NOMO-1 treated with dmso at 0.1 percent for 144 hours (cell line): Measurements from ENCODE around the gene GAN.

Experiments
- DNase-seq: peaks from one replicate; lab custom pipeline; 2025; ENCODE audit not compliant: unreplicated experiment; lab: John Stamatoyannopoulos, UW

GAN gene

GRCh38 chr16:81349608-81350305, 35.0 kb downstream of the GAN start:
- no peak for DNase-seq

DNA sequence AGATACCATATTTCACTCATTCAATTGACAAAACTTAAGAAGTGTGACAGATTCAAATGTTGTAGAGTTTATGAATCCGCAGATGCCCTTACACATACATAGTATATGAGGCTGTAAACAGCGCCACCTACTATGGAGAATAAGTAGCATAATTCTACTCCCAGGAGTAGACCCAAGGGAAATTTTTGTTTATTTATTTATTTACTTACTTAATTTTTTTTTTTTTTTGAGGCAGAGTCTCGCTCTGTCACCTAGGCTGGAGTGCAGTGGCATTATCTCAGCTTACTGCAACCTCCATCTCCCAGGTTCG, 35.5 kb downstream of the GAN start:
- no peak for DNase-seq

- DNase-seq = no peak
Measured at GRCh38 chr16:81353895-81354294, 39.1 kb downstream of the GAN start.

DNA sequence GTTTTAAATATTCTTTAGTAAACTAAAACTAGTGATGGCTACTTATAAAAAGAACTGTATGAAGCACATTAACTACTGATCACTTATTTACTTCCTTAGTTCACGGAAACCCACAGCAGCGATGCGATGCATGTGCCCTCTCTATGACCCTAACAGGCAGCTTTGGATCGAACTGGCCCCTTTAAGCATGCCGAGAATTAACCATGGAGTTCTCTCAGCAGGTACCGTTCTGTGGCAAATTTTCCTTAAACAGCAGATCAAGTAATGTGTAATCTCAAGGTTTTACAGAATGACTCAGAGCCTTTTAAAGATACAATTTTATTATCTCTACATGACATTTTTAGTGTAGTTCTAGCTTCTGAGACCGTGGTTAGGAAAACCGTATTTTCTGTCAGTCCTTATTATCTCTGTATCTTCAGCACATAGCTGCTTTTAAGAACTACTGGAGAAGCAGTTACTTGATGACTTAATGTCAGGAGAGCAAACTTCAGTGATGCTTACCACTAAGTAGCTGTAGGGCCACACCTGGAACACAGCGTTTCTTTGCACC, 43.0 kb downstream of the GAN start:
- DNase-seq = no peak

- no peak for DNase-seq
Measured at GRCh38 chr16:81358860-81359259, 44.1 kb downstream of the GAN start.

DNA sequence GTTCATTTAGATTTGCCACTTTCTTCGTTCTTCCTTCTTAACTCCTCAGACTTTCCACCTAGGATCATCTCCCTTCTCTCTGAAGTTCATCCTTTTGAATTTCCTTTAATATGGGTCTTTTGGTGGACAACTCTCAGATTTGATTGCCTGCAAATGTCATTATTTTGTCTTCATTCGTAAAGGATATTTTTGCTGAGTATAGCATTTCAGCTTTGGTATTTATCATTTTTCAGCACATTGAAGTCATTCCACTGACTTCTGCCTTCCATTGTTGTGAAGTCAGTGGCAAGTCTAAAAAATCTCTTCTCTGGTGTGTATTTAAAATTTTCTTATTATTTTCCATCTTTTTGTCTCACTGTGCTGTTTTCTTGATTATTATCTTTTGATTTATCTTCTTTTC, 45.4 kb downstream of the GAN start:
- no peak for DNase-seq

GRCh38 chr16:81365731-81366130, 51.0 kb downstream of the GAN start:
- DNase-seq = no peak

- DNase-seq = peak; percentile 54
Measured at GRCh38 chr16:81366316-81366932, 51.7 kb downstream of the GAN start.

DNA sequence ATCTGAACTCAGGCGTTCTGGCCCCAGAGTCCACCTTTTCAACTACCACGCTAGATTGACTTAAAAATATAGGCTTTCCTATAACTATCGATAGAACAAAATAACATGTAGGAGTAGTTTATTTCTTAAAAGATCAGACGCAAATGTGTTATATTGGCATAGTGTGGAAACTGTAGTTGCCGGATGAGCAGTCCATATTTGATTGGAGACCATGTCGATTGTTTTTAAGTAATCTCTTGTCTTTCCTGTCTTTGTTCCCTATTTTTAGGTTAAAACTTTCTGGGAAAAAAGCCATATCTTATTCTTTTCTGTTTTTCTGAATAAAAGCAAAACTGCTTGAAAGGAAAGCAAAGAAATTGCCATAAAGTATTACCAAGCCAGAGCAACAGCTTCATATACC, 53.1 kb downstream of the GAN start:
- DNase-seq = no peak

DNA sequence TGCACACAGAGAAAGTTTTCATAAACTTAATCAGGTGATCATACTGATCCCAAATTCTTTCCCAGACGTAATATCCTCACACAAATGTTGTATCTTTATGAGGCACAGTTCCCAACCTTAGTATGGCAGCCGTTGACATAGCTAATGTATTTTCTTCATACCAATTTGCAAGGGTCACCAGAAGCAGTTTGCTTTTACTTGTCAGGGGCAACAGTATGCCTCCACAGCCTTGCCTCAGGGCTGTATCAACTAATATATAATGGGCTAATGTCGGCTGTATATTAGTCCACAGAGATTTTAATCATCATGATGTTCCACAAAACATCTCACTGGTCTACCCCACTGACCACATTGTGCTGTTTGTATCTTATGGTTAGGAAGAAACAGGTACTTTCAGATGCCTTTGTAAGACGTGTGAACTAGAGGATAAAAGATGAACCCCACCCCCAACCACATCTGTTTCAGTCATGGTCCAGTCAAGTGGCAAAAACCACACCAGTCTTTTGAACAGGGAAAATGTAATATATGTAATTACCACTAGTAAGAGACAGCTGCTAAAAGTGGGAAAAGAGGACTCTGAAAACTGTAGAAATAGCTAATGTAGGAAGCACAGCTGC, 55.2 kb downstream of the GAN start:
- no peak for DNase-seq

GRCh38 chr16:81371106-81371505, 56.3 kb downstream of the GAN start:
- no peak for DNase-seq

GRCh38 chr16:81374550-81374949, 59.8 kb downstream of the GAN start:
- no peak for DNase-seq

DNA sequence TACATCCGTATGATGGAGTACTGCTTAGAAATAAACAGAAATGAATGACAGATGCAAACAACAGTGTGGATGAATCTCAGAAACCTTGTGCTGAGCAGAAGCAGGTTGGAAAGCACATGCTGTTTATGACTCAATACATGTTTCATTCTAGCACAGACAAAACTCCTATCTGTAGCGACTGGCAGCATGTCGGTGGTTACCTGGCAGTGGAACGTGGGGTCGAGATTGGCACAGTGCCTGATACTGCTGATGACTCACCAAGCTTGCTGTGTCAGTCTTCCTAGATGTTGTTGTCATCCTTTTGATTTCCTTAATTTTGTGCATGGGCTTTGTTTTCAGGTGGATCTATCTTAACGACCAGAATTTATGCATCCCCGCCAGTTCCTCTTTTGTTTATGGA, 62.1 kb downstream of the GAN start:
- no peak for DNase-seq

DNA sequence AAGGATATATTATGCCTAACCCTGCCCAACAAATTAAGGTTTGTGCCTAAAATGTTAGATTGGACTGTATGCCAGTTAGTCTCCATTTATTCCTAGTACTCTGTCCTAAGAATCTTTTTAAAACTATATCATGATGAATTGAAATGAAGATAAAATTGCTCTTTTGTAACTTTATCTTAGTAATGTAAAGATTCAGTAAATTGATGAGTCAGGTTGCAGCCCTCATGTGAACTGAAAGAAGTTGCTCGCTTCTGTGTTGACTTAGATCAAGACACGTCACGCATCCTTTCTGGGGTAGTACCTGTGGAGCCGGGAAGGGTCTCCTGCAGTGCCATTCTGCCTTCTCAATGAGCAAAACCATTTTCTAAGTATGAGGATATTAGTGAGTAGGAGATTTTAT, 63.3 kb downstream of the GAN start:
- no peak for DNase-seq

GRCh38 chr16:81380932-81381331, 66.2 kb downstream of the GAN start:
- no peak for DNase-seq

DNA sequence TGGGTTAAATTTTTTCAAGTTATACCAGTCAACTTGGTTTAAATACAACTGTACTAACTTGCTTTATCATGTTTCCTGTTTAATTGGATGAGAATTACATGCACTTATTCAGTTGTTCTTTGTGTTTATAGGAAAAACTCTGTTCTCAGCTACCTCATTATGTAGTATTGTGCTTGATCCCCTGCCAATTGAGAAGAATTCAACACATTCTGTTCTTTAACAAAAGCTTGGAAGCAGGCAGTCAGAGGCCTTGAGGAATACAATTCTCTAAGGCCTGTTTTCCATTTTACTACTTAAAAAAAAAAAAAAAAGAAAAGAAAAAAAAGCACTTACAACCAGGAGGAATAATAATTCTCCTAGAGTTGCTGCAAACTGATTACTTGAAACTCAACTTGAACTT, 69.2 kb downstream of the GAN start:
- DNase-seq = no peak

DNA sequence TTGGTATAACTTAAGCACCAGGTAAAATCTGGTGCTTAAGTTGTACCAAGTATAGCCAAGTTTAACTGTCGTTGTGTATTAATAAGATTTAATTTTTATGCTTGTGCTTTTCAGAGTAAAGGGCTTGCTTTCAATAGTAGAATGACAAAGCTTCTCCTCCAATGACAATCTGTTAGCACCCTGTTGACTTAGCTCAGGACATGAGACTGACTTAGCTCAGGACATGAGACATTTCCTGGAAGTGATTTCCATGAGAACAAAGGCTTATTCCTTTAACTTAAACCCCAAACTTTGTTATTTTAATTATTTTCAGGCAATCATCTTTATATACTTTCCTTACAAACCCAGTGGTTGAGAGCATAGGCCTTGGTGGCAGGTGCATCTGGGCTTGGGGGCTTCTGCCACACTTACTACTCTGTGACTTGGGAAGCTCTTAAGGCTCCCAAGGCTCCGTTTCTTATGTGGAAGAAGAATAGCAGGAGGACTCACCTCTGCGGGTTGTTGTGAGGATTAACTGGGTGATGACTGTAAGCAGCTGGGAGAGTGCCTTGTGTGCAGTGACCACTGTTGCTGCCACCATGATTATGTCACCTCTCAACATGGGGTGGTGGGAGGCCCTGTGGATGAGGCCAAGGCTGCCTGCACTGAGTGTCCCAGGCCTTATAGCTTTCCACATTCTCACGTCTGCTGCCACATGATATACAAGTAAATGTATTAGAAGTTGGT, 70.4 kb downstream of the GAN start:
- DNase-seq = no peak

DNA sequence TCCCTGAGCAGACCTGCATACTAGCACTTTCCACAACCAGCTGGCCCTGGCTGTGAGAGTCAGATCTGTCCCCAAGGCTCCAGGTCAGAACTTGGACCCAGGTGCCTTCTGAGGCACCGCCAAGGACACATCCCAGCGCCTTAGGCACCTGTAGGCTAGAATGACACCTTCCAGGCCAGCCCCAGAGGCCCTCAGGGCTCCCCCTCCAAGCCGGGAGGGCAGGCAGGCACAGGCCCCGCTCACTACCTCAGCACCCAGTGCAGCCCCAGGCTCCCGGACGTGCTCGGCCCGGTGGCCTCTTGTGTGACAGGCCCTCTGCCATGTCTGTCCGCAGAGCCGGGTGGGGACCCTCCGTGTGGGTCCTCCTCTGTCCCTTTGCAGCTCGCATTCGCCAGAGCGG, 73.6 kb downstream of the GAN start:
- no peak for DNase-seq

DNA sequence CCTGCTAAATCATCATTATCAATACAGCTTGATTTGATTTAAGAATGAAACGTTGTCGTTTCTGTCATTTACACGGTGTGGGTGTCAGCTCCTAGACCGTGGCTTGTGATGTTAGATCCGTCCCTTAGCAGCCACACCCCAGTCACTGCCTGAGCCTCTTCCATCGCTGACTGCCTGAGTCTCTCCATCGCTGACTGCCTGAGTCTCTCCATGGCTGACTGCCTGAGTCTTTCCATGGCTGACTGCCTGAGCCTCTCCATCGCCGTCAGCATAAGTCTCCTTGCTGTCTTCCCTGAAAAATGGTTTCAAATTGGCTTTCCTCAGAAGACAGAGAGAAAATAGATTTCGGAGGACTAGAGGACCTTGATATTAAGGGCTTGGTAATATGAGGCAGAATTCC, 76.1 kb downstream of the GAN start:
- no peak for DNase-seq

DNA sequence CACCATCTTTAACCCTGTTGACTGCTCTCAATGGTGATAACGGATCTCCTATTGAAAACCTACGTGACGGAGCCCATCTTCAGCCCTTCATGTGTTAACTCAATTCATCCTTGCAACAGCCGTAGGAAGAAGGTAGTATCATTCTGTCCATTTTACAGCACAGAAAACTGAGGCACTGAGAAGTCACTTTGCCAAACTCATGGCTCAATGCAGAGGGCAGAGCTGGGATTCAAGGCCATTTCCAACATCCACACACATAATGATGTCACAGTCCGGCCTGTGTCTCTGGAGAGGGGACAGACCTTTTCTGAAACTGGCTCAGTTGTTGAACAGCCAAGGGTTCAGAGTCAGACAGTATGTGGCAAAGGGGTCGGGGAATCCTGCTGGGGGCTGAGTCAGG, 77.2 kb downstream of the GAN start:
- DNase-seq = no peak

DNA sequence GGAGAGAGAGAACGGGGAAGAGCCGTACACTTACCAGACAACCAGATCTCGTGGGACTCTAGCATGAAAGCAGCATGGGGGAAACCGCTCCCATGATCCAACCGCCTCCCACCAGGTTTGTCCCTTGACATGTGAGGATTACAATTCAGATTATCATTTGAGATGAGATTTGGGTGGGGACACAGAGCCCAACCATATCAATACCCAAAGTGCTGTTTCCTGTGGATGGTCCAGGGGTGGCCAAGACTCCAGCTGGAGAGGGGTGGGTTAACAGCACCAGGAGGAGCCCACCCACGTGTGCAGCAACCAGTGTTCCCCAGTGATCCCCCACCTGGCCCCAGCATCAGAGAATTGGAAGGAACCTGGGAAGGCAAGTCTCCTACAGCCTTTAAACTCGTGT, 79.7 kb downstream of the GAN start:
- no peak for DNase-seq
